HepG2 (cell line): ENCODE measurements around the gene ATP11B. TPM values are rescaled to one million over a fixed set of nuclear protein-coding genes. Genes with fewer than 3 reads are reported as not detected.

Experiments used
- ATAC-seq: fragments of 200-7000 bp; cut with Tn5 transposase; 3 replicates; pipeline ENCODE4 v1.9.1; 2020; ENCODE audit warnings: mild to moderate bottlenecking, moderate library complexity
- BruUV-seq: library from RNA; stranded (reverse); fragments of 400-500 nt; replicated peaks from 2 replicates; lab custom pipeline; 2021; lab: Mats Ljungman, UMichigan
- CTCF ChIA-PET: fragments of 300-600 bp; formaldehyde crosslinking; extraction: SDS; loops from one replicate; lab custom pipeline; 2021; ENCODE audit warnings: low total read pairs, inconsistent platforms, low intra/inter-chr PET ratio; lab: Yijun Ruan, JAX
- POLR2A ChIA-PET: fragments of 350-600 bp; sonication (Branson Sonifier 250); formaldehyde crosslinking; loops from one replicate; lab custom pipeline; 2020; ENCODE audit warnings: antibody characterized with exemption, inconsistent platforms; lab: Yijun Ruan, JAX
- DNase-seq: peaks from one replicate; pipeline ENCODE4 v3.0.0-alpha.2; 2015; ENCODE audit warnings: low spot score
- FAIRE-seq: peaks from 3 replicates; lab custom pipeline; 2011; peaks lifted over from hg19 to GRCh38; lab: Jason Lieb, UNC
- H2AFZ ChIP-seq: one replicate; pipeline ENCODE4 v1.6.1; 2011; ENCODE audit warnings: low read length, inconsistent platforms
- H3K27ac ChIP-seq: fragments of 300-600 bp; 3 replicates; pipeline ENCODE4 v1.8.0; 2011; ENCODE audit warnings: mixed run types, mild to moderate bottlenecking, mixed read lengths, low read length, inconsistent platforms; ENCODE audit not compliant: insufficient read depth; ENCODE audit errors: extremely low read length
- H3K27me3 ChIP-seq, 2 experiments: fragments of 200-600 bp in 1 of 2; 2 replicates in 1 of 2; 3 replicates in 1 of 2; pipeline versions ENCODE4 v1.6.0 to v1.8.0; 2011; ENCODE audit warnings: low read length in 2 of 2, mild to moderate bottlenecking in 2 of 2, moderate library complexity in 2 of 2, inconsistent platforms in 1 of 2; ENCODE audit not compliant: insufficient read depth in 2 of 2, control insufficient read depth in 1 of 2
- H3K36me3 ChIP-seq, 2 experiments: fragments of 200-600 bp in 1 of 2; replicated peaks in 1 of 2; 2 replicates in 1 of 2; 3 replicates in 1 of 2; pipeline versions ENCODE4 v1.5.1 to v1.8.0; 2011; ENCODE audit warnings: low read length in 2 of 2, inconsistent platforms in 1 of 2; ENCODE audit not compliant: insufficient read depth in 2 of 2, control insufficient read depth in 1 of 2
- H3K4me1 ChIP-seq: 2 replicates; pipeline ENCODE4 v1.5.1; 2012; ENCODE audit warnings: low read length, inconsistent platforms; ENCODE audit not compliant: insufficient read depth
- H3K4me2 ChIP-seq: 2 replicates; pipeline ENCODE4 v1.6.0; 2011; ENCODE audit warnings: low read depth, low read length, inconsistent platforms
- H3K4me3 ChIP-seq, 3 experiments: fragments of 200-600 bp in 1 of 3; sonication (generic), shearing (Covaris generic) in 1 of 3; replicated peaks in 1 of 3; 2 replicates each; pipeline ENCODE4 v1.5.1; 2011 to 2016; ENCODE audit warnings: low read length in 3 of 3, inconsistent platforms in 2 of 3, low read depth in 2 of 3, mild to moderate bottlenecking in 2 of 3, control low read depth in 1 of 3, mixed read lengths in 1 of 3; ENCODE audit not compliant: insufficient read depth in 1 of 3
- H3K79me2 ChIP-seq: one replicate; pipeline ENCODE4 v1.6.1; 2011; ENCODE audit warnings: low read length, inconsistent platforms; ENCODE audit not compliant: insufficient read depth
- H3K9ac ChIP-seq: 2 replicates; pipeline ENCODE4 v1.6.0; 2011; ENCODE audit warnings: mild to moderate bottlenecking, low read depth, low read length, inconsistent platforms; ENCODE audit not compliant: insufficient read depth
- H3K9me3 ChIP-seq: 2 replicates; pipeline ENCODE4 v1.5.1; 2012; ENCODE audit warnings: mild to moderate bottlenecking, low read length
- H4K20me1 ChIP-seq: 2 replicates; pipeline ENCODE4 v1.6.0; 2011; ENCODE audit warnings: inconsistent platforms, mild to moderate bottlenecking, low read length, moderate library complexity; ENCODE audit not compliant: insufficient read depth
- BHLHE40 ChIP-seq: IDR thresholded peaks from 2 replicates; pipeline ENCODE4 v1.6.1; 2011; ENCODE audit warnings: low read length, improper control_type of control experiment
- CBX2 ChIP-seq, 2 experiments: fragments of 200-600 bp in 1 of 2; sonication (generic); formaldehyde crosslinking in 1 of 2; IDR thresholded peaks; 2 replicates each; pipeline versions ENCODE4 v1.7.0 to v1.8.1; 2018 to 2022; ENCODE audit warnings: low read depth in 2 of 2, low read length in 1 of 2, mild to moderate bottlenecking in 1 of 2, missing genetic modification reagents in 1 of 2
- GMEB1 ChIP-seq: sonication (generic); formaldehyde crosslinking; IDR thresholded peaks from 2 replicates; pipeline ENCODE4 v1.5.1; 2020; ENCODE audit warnings: missing genetic modification reagents, mild to moderate bottlenecking, borderline replicate concordance
- IRF2 ChIP-seq: IDR thresholded peaks from 2 replicates; pipeline ENCODE4 v1.6.1; 2018; ENCODE audit warnings: missing genetic modification reagents, missing compliant biosample characterization
- NR2F2 ChIP-seq: IDR thresholded peaks from 2 replicates; pipeline ENCODE4 v1.6.1; 2012; ENCODE audit warnings: low read depth, inconsistent platforms, borderline replicate concordance
- U2AF1 ChIP-seq: fragments of 200-400 bp; formaldehyde crosslinking; optimal IDR thresholded peaks from 2 replicates; pipeline ENCODE3; 2017; ENCODE audit warnings: mild to moderate bottlenecking, low read depth, low read length
- ZNF142 ChIP-seq: sonication (generic); formaldehyde crosslinking; IDR thresholded peaks from 2 replicates; pipeline ENCODE4 v1.4.0; 2020; ENCODE audit warnings: missing genetic modification reagents
- ZNF605 ChIP-seq: sonication (generic); formaldehyde crosslinking; IDR thresholded peaks from 2 replicates; pipeline ENCODE4 v1.8.0; 2022; ENCODE audit warnings: mild to moderate bottlenecking, missing genetic modification reagents
- WGBS: methylation state at CpG from one replicate; pipeline ENCODE4 v1.1.6; 2017; ENCODE audit warnings: low lambda C conversion rate; 5-methylcytosine and 5-hydroxymethylcytosine counted together
- in situ Hi-C: cut with HindIII; loops from 2 replicates; pipeline ENCODE4 v1.10.0; 2017; ENCODE audit warnings: low pct_unique_long_range_greater_than_20kb; ENCODE audit not compliant: extremely low pct_ligation_motif_present
- intact Hi-C: fragments of 100-400 bp; cut with micrococcal nuclease; formaldehyde crosslinking; loops from one replicate; pipeline ENCODE4 v1.10.0; 2022; ENCODE audit not compliant: unreplicated experiment
- polyA plus RNA-seq, 8 experiments: library from polyadenylated mRNA; depleted of rRNA in 3 of 8; stranded (reverse) in 7 of 8; unstranded in 1 of 8; fragments of >200 nt; fragmentation: Illumina TruSeq in 4 of 8; extraction: Trizol in 4 of 8; gene quantifications; 2 replicates each; pipeline versions ENCODE4 v1.2.1 to v1.2.3, GENCODE V29; 2011 to 2016; ENCODE audit warnings: low read depth in 4 of 8, missing spikeins in 1 of 8, mixed read lengths in 1 of 8; ENCODE audit not compliant: insufficient read depth in 1 of 8
- total RNA-seq, 5 experiments: library from RNA; depleted of rRNA; stranded (reverse); fragments of >200 nt; fragmentation: Illumina TruSeq; extraction: Trizol; gene quantifications; 2 replicates each; pipeline ENCODE4 v1.2.3, GENCODE V29; 2016; ENCODE audit warnings: low read depth in 1 of 5
- TF ChIP-seq, protein P1 (sequence below): sonication (generic); formaldehyde crosslinking; IDR thresholded peaks from 2 replicates; pipeline ENCODE4 v1.9.0; 2021; ENCODE audit warnings: mild to moderate bottlenecking, missing genetic modification reagents
- TF ChIP-seq, protein P2 (sequence below): IDR thresholded peaks from 2 replicates; pipeline ENCODE4 v1.6.1; 2016; ENCODE audit warnings: missing genetic modification reagents, missing compliant biosample characterization

ATP11B gene
- total and polyA plus RNA-seq, 2 of the 13 experiments (the other 11 are each of a cell fraction or from before 2014, with no cell fraction given), result 10.1 to 22.9 TPM

- Histone ChIP-seq H3K4me1 (no peaks in the 10 kb centered on the region), H3K79me2 (no peaks in the 10 kb centered on the region), H2AFZ (no peak overlapping the region), H3K9me3 (no peaks in the 10 kb centered on the region), H3K27me3 (no peaks in the 10 kb centered on the region; a peak in 1 of 5 replicates), H3K27ac (no peak overlapping the region), H3K4me2 (no peak overlapping the region), H3K36me3 (peaks cover 1 to 16% of the 10 kb centered on the region in 2 experiments; a peak in 3 of 5 replicates), H4K20me1 (no peaks in the 10 kb centered on the region), H3K9ac (no peak overlapping the region), H3K4me3 (no peak overlapping the region)
- intact Hi-C loops (no loop called here), in situ Hi-C loops (no loop called here)
- 95% methylated on average over 5 of the region's 5 CpGs for WGBS
- POLR2A ChIA-PET, result no interaction called here
- DNase-seq (no peak), ATAC-seq (no peak), FAIRE-seq (no peak)
- no TSS peak for BruUV-seq
- CTCF ChIA-PET, result no interaction called here
- TF ChIP-seq BHLHE40 (no peak), CBX2 (IDR thresholded peaks at IDR 0.05; ENCODE audit: low read depth, low read length) (no peak), CBX2 (CRISPR knock-in tag; IDR thresholded peaks at IDR 0.05; ENCODE audit: low read depth) (no peak), NR2F2 (no peak), ZNF142 (no peak), GMEB1 (CRISPR knock-in tag) (no peak), U2AF1 (no peak), IRF2 (no peak), ZNF605 (CRISPR knock-in tag) (no peak)
- TF ChIP-seq, protein P1, sequence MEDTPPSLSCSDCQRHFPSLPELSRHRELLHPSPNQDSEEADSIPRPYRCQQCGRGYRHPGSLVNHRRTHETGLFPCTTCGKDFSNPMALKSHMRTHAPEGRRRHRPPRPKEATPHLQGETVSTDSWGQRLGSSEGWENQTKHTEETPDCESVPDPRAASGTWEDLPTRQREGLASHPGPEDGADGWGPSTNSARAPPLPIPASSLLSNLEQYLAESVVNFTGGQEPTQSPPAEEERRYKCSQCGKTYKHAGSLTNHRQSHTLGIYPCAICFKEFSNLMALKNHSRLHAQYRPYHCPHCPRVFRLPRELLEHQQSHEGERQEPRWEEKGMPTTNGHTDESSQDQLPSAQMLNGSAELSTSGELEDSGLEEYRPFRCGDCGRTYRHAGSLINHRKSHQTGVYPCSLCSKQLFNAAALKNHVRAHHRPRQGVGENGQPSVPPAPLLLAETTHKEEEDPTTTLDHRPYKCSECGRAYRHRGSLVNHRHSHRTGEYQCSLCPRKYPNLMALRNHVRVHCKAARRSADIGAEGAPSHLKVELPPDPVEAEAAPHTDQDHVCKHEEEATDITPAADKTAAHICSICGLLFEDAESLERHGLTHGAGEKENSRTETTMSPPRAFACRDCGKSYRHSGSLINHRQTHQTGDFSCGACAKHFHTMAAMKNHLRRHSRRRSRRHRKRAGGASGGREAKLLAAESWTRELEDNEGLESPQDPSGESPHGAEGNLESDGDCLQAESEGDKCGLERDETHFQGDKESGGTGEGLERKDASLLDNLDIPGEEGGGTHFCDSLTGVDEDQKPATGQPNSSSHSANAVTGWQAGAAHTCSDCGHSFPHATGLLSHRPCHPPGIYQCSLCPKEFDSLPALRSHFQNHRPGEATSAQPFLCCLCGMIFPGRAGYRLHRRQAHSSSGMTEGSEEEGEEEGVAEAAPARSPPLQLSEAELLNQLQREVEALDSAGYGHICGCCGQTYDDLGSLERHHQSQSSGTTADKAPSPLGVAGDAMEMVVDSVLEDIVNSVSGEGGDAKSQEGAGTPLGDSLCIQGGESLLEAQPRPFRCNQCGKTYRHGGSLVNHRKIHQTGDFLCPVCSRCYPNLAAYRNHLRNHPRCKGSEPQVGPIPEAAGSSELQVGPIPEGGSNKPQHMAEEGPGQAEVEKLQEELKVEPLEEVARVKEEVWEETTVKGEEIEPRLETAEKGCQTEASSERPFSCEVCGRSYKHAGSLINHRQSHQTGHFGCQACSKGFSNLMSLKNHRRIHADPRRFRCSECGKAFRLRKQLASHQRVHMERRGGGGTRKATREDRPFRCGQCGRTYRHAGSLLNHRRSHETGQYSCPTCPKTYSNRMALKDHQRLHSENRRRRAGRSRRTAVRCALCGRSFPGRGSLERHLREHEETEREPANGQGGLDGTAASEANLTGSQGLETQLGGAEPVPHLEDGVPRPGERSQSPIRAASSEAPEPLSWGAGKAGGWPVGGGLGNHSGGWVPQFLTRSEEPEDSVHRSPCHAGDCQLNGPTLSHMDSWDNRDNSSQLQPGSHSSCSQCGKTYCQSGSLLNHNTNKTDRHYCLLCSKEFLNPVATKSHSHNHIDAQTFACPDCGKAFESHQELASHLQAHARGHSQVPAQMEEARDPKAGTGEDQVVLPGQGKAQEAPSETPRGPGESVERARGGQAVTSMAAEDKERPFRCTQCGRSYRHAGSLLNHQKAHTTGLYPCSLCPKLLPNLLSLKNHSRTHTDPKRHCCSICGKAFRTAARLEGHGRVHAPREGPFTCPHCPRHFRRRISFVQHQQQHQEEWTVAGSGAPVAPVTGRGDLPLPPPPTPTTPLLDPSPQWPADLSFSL (CRISPR knock-in tag), result no peak
- TF ChIP-seq, protein P2, sequence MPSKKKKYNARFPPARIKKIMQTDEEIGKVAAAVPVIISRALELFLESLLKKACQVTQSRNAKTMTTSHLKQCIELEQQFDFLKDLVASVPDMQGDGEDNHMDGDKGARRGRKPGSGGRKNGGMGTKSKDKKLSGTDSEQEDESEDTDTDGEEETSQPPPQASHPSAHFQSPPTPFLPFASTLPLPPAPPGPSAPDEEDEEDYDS (CRISPR knock-in tag), result no peak
Observed at GRCh38 chr3:182948305-182948704, 155.0 kb downstream of the ATP11B start.
